B cell (primary cell): ENCODE measurements around the gene SELENOF. TPM values are rescaled to one million over a fixed set of nuclear protein-coding genes. Genes with fewer than 3 reads are reported as not detected.
"Not testable (repeated sequence)": the region's sequence is repeated elsewhere in the genome, so short reads cannot be mapped to it uniquely, and the experiment has no call there.

Source experiments
- ATAC-seq: fragments of 200-7000 bp; cut with Tn5 transposase; one replicate; pipeline ENCODE4 v1.10.0; 2021; ENCODE audit warnings: low read depth, mild to moderate bottlenecking, moderate number of reproducible peaks, moderate library complexity
- CTCF ChIA-PET: fragments of 350-600 bp; sonication (Branson Sonifier 250); formaldehyde crosslinking; loops from one replicate; lab custom pipeline; 2021; ENCODE audit warnings: antibody characterized with exemption, inconsistent platforms; lab: Charles Lee
- POLR2A ChIA-PET: fragments of 350-600 bp; sonication (Branson Sonifier 250); formaldehyde crosslinking; loops from one replicate; lab custom pipeline; 2021; ENCODE audit warnings: antibody characterized with exemption; lab: Charles Lee
- DNase-seq: peaks from one replicate; pipeline ENCODE4 v3.0.0; 2013
- H2AFZ ChIP-seq: 2 replicates; pipeline ENCODE4 v1.6.1; 2012; ENCODE audit warnings: mild to moderate bottlenecking, low read depth, low read length; ENCODE audit not compliant: insufficient read depth, poor library complexity, severe bottlenecking
- H3K27ac ChIP-seq, 2 donors: 1 replicate in 1 of 2; 2 replicates in 1 of 2; pipeline ENCODE4 v1.5.1; 2012 to 2013; ENCODE audit warnings: low read length in 2 of 2, mild to moderate bottlenecking in 2 of 2, moderate library complexity in 1 of 2
- H3K27me3 ChIP-seq, 4 experiments: fragments of 200-600 bp in 1 of 4; sonication (generic) in 1 of 4; replicated peaks in 1 of 4; 1 replicate in 2 of 4; 2 replicates in 2 of 4; pipeline versions ENCODE4 v1.6.1 to v1.7.0; 2013 to 2016; ENCODE audit warnings: low read length in 3 of 4, mild to moderate bottlenecking in 2 of 4, mixed read lengths in 1 of 4, moderate library complexity in 1 of 4; ENCODE audit not compliant: insufficient read depth in 4 of 4, control insufficient read depth in 3 of 4; ENCODE audit errors: control extremely low read depth in 1 of 4
- H3K36me3 ChIP-seq, 2 experiments: replicated peaks in 1 of 2; 1 replicate in 1 of 2; 2 replicates in 1 of 2; pipeline versions ENCODE4 v1.6.1 to v1.7.1; 2013; ENCODE audit warnings: low read length in 1 of 2; ENCODE audit not compliant: insufficient read depth in 2 of 2, control insufficient read depth in 1 of 2; ENCODE audit errors: control extremely low read depth in 1 of 2, extremely low read depth in 1 of 2
- H3K4me1 ChIP-seq, 2 donors: fragments of 200-600 bp in 1 of 2; sonication (generic) in 1 of 2; 1 replicate in 1 of 2; 2 replicates in 1 of 2; pipeline versions ENCODE4 v1.5.1 to v1.6.1; 2013 to 2017; ENCODE audit warnings: low read length in 2 of 2; ENCODE audit not compliant: control insufficient read depth in 2 of 2, insufficient read depth in 2 of 2
- H3K4me2 ChIP-seq: replicated peaks from 2 replicates; pipeline ENCODE3; 2012; ENCODE audit warnings: mild to moderate bottlenecking, low read depth, low read length; ENCODE audit not compliant: poor library complexity, severe bottlenecking
- H3K4me3 ChIP-seq, 5 experiments: fragments of 200-600 bp in 1 of 5; sonication (generic) in 1 of 5; 1 replicate in 3 of 5; 2 replicates in 2 of 5; pipeline versions ENCODE4 v1.5.1 to v1.7.0; 2011 to 2016; ENCODE audit warnings: low read length in 4 of 5, mild to moderate bottlenecking in 4 of 5, low read depth in 2 of 5, control low read depth in 1 of 5, moderate library complexity in 1 of 5; ENCODE audit not compliant: insufficient read depth in 1 of 5; ENCODE audit errors: control extremely low read depth in 1 of 5, extremely low read depth in 1 of 5
- H3K79me2 ChIP-seq: fragments of 200-600 bp; sonication (generic); one replicate; pipeline ENCODE4 v1.6.0; 2016; ENCODE audit warnings: low read length; ENCODE audit not compliant: control insufficient read depth, insufficient read depth
- H3K9ac ChIP-seq: fragments of 200-600 bp; sonication (generic); 2 replicates; pipeline ENCODE4 v1.6.1; 2017; ENCODE audit warnings: mild to moderate bottlenecking, low read length, moderate library complexity
- H3K9me3 ChIP-seq, 3 donors: one replicate each; pipeline versions ENCODE4 v1.6.1 to v1.7.1; 2013; ENCODE audit warnings: low read length in 2 of 3; ENCODE audit not compliant: control insufficient read depth in 2 of 3, insufficient read depth in 1 of 3; ENCODE audit errors: control extremely low read depth in 1 of 3
- H4K20me1 ChIP-seq: 2 replicates; pipeline ENCODE4 v1.6.0; 2012; ENCODE audit warnings: mild to moderate bottlenecking, low read length; ENCODE audit not compliant: insufficient read depth, control insufficient read depth, poor library complexity, severe bottlenecking
- H3K27ac Mint-ChIP-seq: one replicate; pipeline ENCODE4 v1.8.0; 2021; ENCODE audit warnings: mixed read lengths
- H3K27me3 Mint-ChIP-seq: one replicate; pipeline ENCODE4 v1.8.0; 2021; ENCODE audit warnings: mixed read lengths
- H3K4me1 Mint-ChIP-seq: one replicate; pipeline ENCODE4 v1.8.0; 2021; ENCODE audit warnings: mixed read lengths
- H3K4me3 Mint-ChIP-seq: one replicate; pipeline ENCODE4 v1.8.0; 2021; ENCODE audit warnings: mixed read lengths
- H3K9me3 Mint-ChIP-seq: one replicate; pipeline ENCODE4 v1.8.0; 2022; ENCODE audit warnings: mixed read lengths; ENCODE audit not compliant: insufficient read depth
- CTCF ChIP-seq: fragments of 200-600 bp; IDR thresholded peaks from one replicate; pipeline ENCODE4 v1.8.0; 2022; ENCODE audit warnings: antibody characterized with exemption, mild to moderate bottlenecking
- EZH2 ChIP-seq: IDR thresholded peaks from 2 replicates; pipeline ENCODE4 v1.6.1; 2012; ENCODE audit warnings: borderline replicate concordance, low read depth, mild to moderate bottlenecking, moderate library complexity, low read length; ENCODE audit not compliant: insufficient read depth, poor library complexity, severe bottlenecking
- WGBS: methylation state at CpG from one replicate; pipeline ENCODE4 v1.1.5; 2013; ENCODE audit warnings: missing lambda C conversion rate; ENCODE audit not compliant: insufficient coverage; 5-methylcytosine and 5-hydroxymethylcytosine counted together
- intact Hi-C: fragments of 100-400 bp; cut with micrococcal nuclease; formaldehyde crosslinking; loops from one replicate; pipeline ENCODE4 v1.10.0; 2022
- polyA plus RNA-seq: library from polyadenylated mRNA; depleted of rRNA; stranded (reverse); fragments of >200 nt; gene quantifications from 2 replicates; pipeline ENCODE4 v1.2.3, GENCODE V29; 2012
- total RNA-seq, 2 donors: library from RNA; stranded (reverse); fragments of 120-200 nt in 1 of 2; gene quantifications; 1 replicate in 1 of 2; 2 replicates in 1 of 2; pipeline versions ENCODE4 v1.2.3 to v1.2.4, GENCODE V29; 2013 to 2022

SELENOF gene
- total and polyA plus RNA-seq, 2 donors (not counting 1 experiment from before 2014, with no cell fraction given): 113 to 185 TPM

- H4K20me1 ChIP-seq: peaks cover 5% of the 10 kb centered on the region
- H3K4me1 Mint-ChIP-seq: peaks cover 35% of the 10 kb centered on the region
- no peak overlapping the region for H3K4me3 Mint-ChIP-seq
- H3K27me3 Mint-ChIP-seq: no peaks in the 10 kb centered on the region
- DNase-seq: no peak
- WGBS: no CpG with 5 or more reads among the region's 3 CpGs
- no peak for ATAC-seq
- no peak overlapping the region for H3K4me2 ChIP-seq
- peaks cover 0 to 3% (median 0%) of the 10 kb centered on the region in 3 donors for H3K9me3 ChIP-seq
- H3K27me3 ChIP-seq: no peaks in the 10 kb centered on the region
- ChIA-PET CTCF (interaction anchor here (0.7 kb wide), 1 partner anchor 1310 kb away, joined by 3 read pairs; no protein-coding TSS in a partner anchor), POLR2A (interaction anchor here (0.7 kb wide), 1 partner anchor 14 kb away, joined by 4 read pairs; no protein-coding TSS in a partner anchor)
- no peak for TF ChIP-seq CTCF
- TF ChIP-seq EZH2: no peak
- intact Hi-C loops: no loop called here
- peaks cover 2 to 4% of the 10 kb centered on the region in 2 experiments for H3K36me3 ChIP-seq
- no peak overlapping the region for H3K4me3 ChIP-seq
- no peak overlapping the region for H2AFZ ChIP-seq
- no peak overlapping the region for H3K9ac ChIP-seq
- peak overlapping the region in 1 of 2 donors; percentile 13 for H3K27ac ChIP-seq
- H3K79me2 ChIP-seq: peaks cover 39% of the 10 kb centered on the region
- no peak overlapping the region for H3K27ac Mint-ChIP-seq
- H3K4me1 ChIP-seq: peaks cover 13 to 17% of the 10 kb centered on the region in 2 donors
- no peaks in the 10 kb centered on the region for H3K9me3 Mint-ChIP-seq
These were observed 42.9 kb downstream of the SELENOF start for GRCh38 chr1:86871001-86871400.

GRCh38 chr1:86868477-86868876 lies 45.4 kb downstream of the SELENOF start:
- intact Hi-C loops: loop anchor here (5.0 kb wide), 1 partner anchor 44 kb away; the partner anchor contains the start of genes HS2ST1 and SELENOF
- Histone ChIP-seq H3K4me1 (peaks cover 20 to 27% of the 10 kb centered on the region in 2 donors), H4K20me1 (peaks cover 1% of the 10 kb centered on the region), H3K4me3 (no peak overlapping the region), H3K4me2 (no peak overlapping the region), H3K79me2 (peaks cover 52% of the 10 kb centered on the region), H3K27ac (peak overlapping the region in 1 of 2 donors; percentile 60), H3K9ac (no peak overlapping the region), H3K9me3 (peaks cover 0 to 3% (median 0%) of the 10 kb centered on the region in 3 donors), H3K27me3 (no peaks in the 10 kb centered on the region), H2AFZ (no peak overlapping the region), H3K36me3 (peaks cover 0 to 2% of the 10 kb centered on the region in 2 experiments)
- no peak overlapping the region for H3K4me3 Mint-ChIP-seq
- ATAC-seq: no peak
- H3K27me3 Mint-ChIP-seq: no peaks in the 10 kb centered on the region
- no peak for TF ChIP-seq EZH2
- no peak for TF ChIP-seq CTCF
- H3K9me3 Mint-ChIP-seq: no peaks in the 10 kb centered on the region
- no CpG with 5 or more reads among the region's 1 CpG for WGBS
- H3K27ac Mint-ChIP-seq: peak overlapping the region; percentile 8
- H3K4me1 Mint-ChIP-seq: peaks cover 40% of the 10 kb centered on the region
- ChIA-PET POLR2A (no interaction called here), CTCF (interaction anchor here (1.3 kb wide), 1 partner anchor 215 kb away, joined by 3 read pairs; no protein-coding TSS in a partner anchor)
- DNase-seq: no peak

GRCh38 chr1:86867278-86867677 lies 46.6 kb downstream of the SELENOF start:
- intact Hi-C loops: loop anchor here (5.0 kb wide), 1 partner anchor 45 kb away; the partner anchor contains the start of genes HS2ST1 and SELENOF

More at GRCh38 chr1:86867278-86867677, 46.6 kb downstream of the SELENOF start:
- DNase-seq, H4K20me1 ChIP-seq, H3K27me3 Mint-ChIP-seq, H3K9ac ChIP-seq, H3K4me3 Mint-ChIP-seq, H3K27me3 ChIP-seq, H3K36me3 ChIP-seq, H3K9me3 ChIP-seq, POLR2A ChIA-PET, CTCF ChIA-PET, H3K9me3 Mint-ChIP-seq, H3K4me3 ChIP-seq, H3K4me2 ChIP-seq, H2AFZ ChIP-seq, ATAC-seq: not testable (repeated sequence)
- H3K27ac ChIP-seq: peak overlapping the region in 1 of 2 donors; percentile 74
- WGBS: no CpG with 5 or more reads among the region's 4 CpGs
- Mint-ChIP-seq H3K27ac (peak overlapping the region; percentile 72), H3K4me1 (peaks cover 42% of the 10 kb centered on the region)
- H3K79me2 ChIP-seq: peaks cover 57% of the 10 kb centered on the region
- peaks cover 20 to 27% of the 10 kb centered on the region in 2 donors for H3K4me1 ChIP-seq
